ENCODE measurements around the gene LRRTM4. TPM values are rescaled to one million over a fixed set of nuclear protein-coding genes. Genes with fewer than 3 reads are reported as not detected.

The LRRTM4 gene
- polyA plus RNA-seq, 1 donor (not counting 4 experiments of a cell fraction or from before 2014, with no cell fraction given) = not detected

- no peaks in the 10 kb centered on the region for H3K9me1 ChIP-seq (ENCODE audit: control insufficient read depth, extremely low read depth, insufficient read depth, low read length)
- H2AFZ ChIP-seq (ENCODE audit: control insufficient read depth, low read length) = no peak overlapping the region
- no peaks in the 10 kb centered on the region for H4K20me1 ChIP-seq (ENCODE audit: control insufficient read depth, extremely low read depth, insufficient read depth, low read length)
- dilution Hi-C loops (cut with MboI; ENCODE audit: extremely low pct_ligation_motif_present, low sequenced_read_pairs) = no loop called here
- DNase-seq (ENCODE audit: low read depth, low spot score) (no peak), FAIRE-seq (no peak)
- H3K4me2 ChIP-seq (ENCODE audit: control insufficient read depth, extremely low read depth, insufficient read depth, low read depth, low read length) = no peak overlapping the region
- H3K4me3 ChIP-seq (ENCODE audit: control insufficient read depth in 2 of 3, extremely low read depth in 1 of 3, insufficient read depth in 2 of 3, low read depth in 1 of 3, low read length in 3 of 3) = no peak overlapping the region
- H3K27ac ChIP-seq (ENCODE audit: control insufficient read depth, insufficient read depth, low read length) = no peak overlapping the region
- H3K9me3 ChIP-seq (ENCODE audit: control insufficient read depth, low read depth, low read length) = no peaks in the 10 kb centered on the region
- TF ChIP-seq EZH2 (IDR thresholded peaks at IDR 0.05; ENCODE audit: low read length) (no peak), CTCF (optimal IDR thresholded peaks at IDR 0.05 in 1 of 3, IDR thresholded peaks at IDR 0.05 in 1 of 3, conservative IDR thresholded peaks at IDR 0.05 in 1 of 3; ENCODE audit: extremely low read depth in 1 of 3, insufficient read depth in 2 of 3, low read length in 3 of 3) (no peak)
- no peaks in the 10 kb centered on the region for H3K27me3 ChIP-seq (ENCODE audit: control insufficient read depth, extremely low read depth, insufficient read depth, low read length)
- H3K36me3 ChIP-seq (ENCODE audit: control insufficient read depth in 2 of 2, extremely low read depth in 1 of 2, insufficient read depth in 2 of 2, low read length in 2 of 2) = no peaks in the 10 kb centered on the region
- no peak overlapping the region for H3K9ac ChIP-seq (ENCODE audit: control insufficient read depth, extremely low read depth, insufficient read depth, low read length)
- H3K79me2 ChIP-seq (ENCODE audit: control insufficient read depth, insufficient read depth, low read length) = no peaks in the 10 kb centered on the region
- no peaks in the 10 kb centered on the region for H3K4me1 ChIP-seq (ENCODE audit: control insufficient read depth, extremely low read depth, insufficient read depth, low read length)
Observed at GRCh38 chr2:77193858-77194448, 328.2 kb downstream of the LRRTM4 start.

GRCh38 chr2:77192811-77193289 lies 329.3 kb downstream of the LRRTM4 start:
- no peaks in the 10 kb centered on the region for H3K9me3 ChIP-seq (ENCODE audit: control insufficient read depth, low read depth, low read length)
- no peaks in the 10 kb centered on the region for H3K36me3 ChIP-seq (ENCODE audit: control insufficient read depth in 2 of 2, extremely low read depth in 1 of 2, insufficient read depth in 2 of 2, low read length in 2 of 2)
- no peak for DNase-seq (ENCODE audit: low read depth, low spot score)
- dilution Hi-C loops (cut with MboI; ENCODE audit: extremely low pct_ligation_motif_present, low sequenced_read_pairs) = no loop called here
- no peaks in the 10 kb centered on the region for H4K20me1 ChIP-seq (ENCODE audit: control insufficient read depth, extremely low read depth, insufficient read depth, low read length)
- no peaks in the 10 kb centered on the region for H3K9me1 ChIP-seq (ENCODE audit: control insufficient read depth, extremely low read depth, insufficient read depth, low read length)
- FAIRE-seq = no peak
- no peaks in the 10 kb centered on the region for H3K27me3 ChIP-seq (ENCODE audit: control insufficient read depth, extremely low read depth, insufficient read depth, low read length)
- TF ChIP-seq CTCF (optimal IDR thresholded peaks at IDR 0.05 in 1 of 3, IDR thresholded peaks at IDR 0.05 in 1 of 3, conservative IDR thresholded peaks at IDR 0.05 in 1 of 3; ENCODE audit: extremely low read depth in 1 of 3, insufficient read depth in 2 of 3, low read length in 3 of 3) (no peak), EZH2 (IDR thresholded peaks at IDR 0.05; ENCODE audit: low read length) (no peak)
- no peaks in the 10 kb centered on the region for H3K79me2 ChIP-seq (ENCODE audit: control insufficient read depth, insufficient read depth, low read length)
- H3K27ac ChIP-seq (ENCODE audit: control insufficient read depth, insufficient read depth, low read length) = no peak overlapping the region
- no peak overlapping the region for H2AFZ ChIP-seq (ENCODE audit: control insufficient read depth, low read length)
- no peaks in the 10 kb centered on the region for H3K4me1 ChIP-seq (ENCODE audit: control insufficient read depth, extremely low read depth, insufficient read depth, low read length)
- H3K9ac ChIP-seq (ENCODE audit: control insufficient read depth, extremely low read depth, insufficient read depth, low read length) = no peak overlapping the region
- no peak overlapping the region for H3K4me3 ChIP-seq (ENCODE audit: control insufficient read depth in 2 of 3, extremely low read depth in 1 of 3, insufficient read depth in 2 of 3, low read depth in 1 of 3, low read length in 3 of 3)
- no peak overlapping the region for H3K4me2 ChIP-seq (ENCODE audit: control insufficient read depth, extremely low read depth, insufficient read depth, low read depth, low read length)
